Endothelial cell (in vitro differentiated cells): ENCODE results near the gene ANKIB1. TPM values are rescaled to one million over a fixed set of nuclear protein-coding genes. Genes with fewer than 3 reads are reported as not detected.

Experiments used
- DNase-seq: peaks from one replicate; pipeline ENCODE4 v3.0.0; 2021; ENCODE audit warnings: low spot score
- H3K27ac Mint-ChIP-seq: one replicate; pipeline ENCODE4 v1.8.0; 2021; ENCODE audit warnings: mixed read lengths, inconsistent platforms; ENCODE audit not compliant: unreplicated experiment
- H3K27me3 Mint-ChIP-seq: one replicate; pipeline ENCODE4 v1.8.0; 2021; ENCODE audit warnings: mild to moderate bottlenecking, moderate library complexity, mixed read lengths, inconsistent platforms; ENCODE audit not compliant: unreplicated experiment
- H3K36me3 Mint-ChIP-seq: one replicate; pipeline ENCODE4 v1.8.0; 2021; ENCODE audit warnings: mild to moderate bottlenecking, low read depth, mixed read lengths, inconsistent platforms; ENCODE audit not compliant: unreplicated experiment
- H3K4me1 Mint-ChIP-seq: one replicate; pipeline ENCODE4 v1.8.0; 2021; ENCODE audit warnings: mild to moderate bottlenecking, mixed read lengths, inconsistent platforms; ENCODE audit not compliant: unreplicated experiment
- H3K4me3 Mint-ChIP-seq: one replicate; pipeline ENCODE4 v1.8.0; 2021; ENCODE audit warnings: mild to moderate bottlenecking, mixed read lengths, inconsistent platforms; ENCODE audit not compliant: unreplicated experiment
- H3K9me3 Mint-ChIP-seq: one replicate; pipeline ENCODE4 v1.8.0; 2021; ENCODE audit warnings: mixed read lengths, inconsistent platforms; ENCODE audit not compliant: unreplicated experiment
- total RNA-seq: library from RNA; stranded (reverse); fragmentation: NEBNext Ultra II Directional; extraction: Animal tissue kit (Norgen Biotek cat#: 25700); gene quantifications from one replicate; pipeline ENCODE4 v1.2.1, GENCODE V29; 2021; ENCODE audit not compliant: unreplicated experiment
- TF ChIP-seq, protein P1 (sequence below): fragments of 200-600 bp; sonication (generic); IDR thresholded peaks from one replicate; pipeline ENCODE4 v1.5.0; 2021; ENCODE audit warnings: antibody characterized with exemption; ENCODE audit not compliant: unreplicated experiment

Gene ANKIB1
- total RNA-seq, 1 donor from 2014 or later: 51.0 TPM

GRCh38 chr7:92421676-92422435 lies 176.1 kb downstream of the ANKIB1 start:
- no peak for DNase-seq
- no peaks in the 10 kb centered on the region for H3K9me3 Mint-ChIP-seq
- no peak overlapping the region for H3K4me3 Mint-ChIP-seq
- H3K27me3 Mint-ChIP-seq: peaks cover 6% of the 10 kb centered on the region
- TF ChIP-seq, protein P1, sequence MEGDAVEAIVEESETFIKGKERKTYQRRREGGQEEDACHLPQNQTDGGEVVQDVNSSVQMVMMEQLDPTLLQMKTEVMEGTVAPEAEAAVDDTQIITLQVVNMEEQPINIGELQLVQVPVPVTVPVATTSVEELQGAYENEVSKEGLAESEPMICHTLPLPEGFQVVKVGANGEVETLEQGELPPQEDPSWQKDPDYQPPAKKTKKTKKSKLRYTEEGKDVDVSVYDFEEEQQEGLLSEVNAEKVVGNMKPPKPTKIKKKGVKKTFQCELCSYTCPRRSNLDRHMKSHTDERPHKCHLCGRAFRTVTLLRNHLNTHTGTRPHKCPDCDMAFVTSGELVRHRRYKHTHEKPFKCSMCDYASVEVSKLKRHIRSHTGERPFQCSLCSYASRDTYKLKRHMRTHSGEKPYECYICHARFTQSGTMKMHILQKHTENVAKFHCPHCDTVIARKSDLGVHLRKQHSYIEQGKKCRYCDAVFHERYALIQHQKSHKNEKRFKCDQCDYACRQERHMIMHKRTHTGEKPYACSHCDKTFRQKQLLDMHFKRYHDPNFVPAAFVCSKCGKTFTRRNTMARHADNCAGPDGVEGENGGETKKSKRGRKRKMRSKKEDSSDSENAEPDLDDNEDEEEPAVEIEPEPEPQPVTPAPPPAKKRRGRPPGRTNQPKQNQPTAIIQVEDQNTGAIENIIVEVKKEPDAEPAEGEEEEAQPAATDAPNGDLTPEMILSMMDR: no peak
- H3K27ac Mint-ChIP-seq: no peak overlapping the region
- H3K4me1 Mint-ChIP-seq: peaks cover 18% of the 10 kb centered on the region
- no peaks in the 10 kb centered on the region for H3K36me3 Mint-ChIP-seq

DNA sequence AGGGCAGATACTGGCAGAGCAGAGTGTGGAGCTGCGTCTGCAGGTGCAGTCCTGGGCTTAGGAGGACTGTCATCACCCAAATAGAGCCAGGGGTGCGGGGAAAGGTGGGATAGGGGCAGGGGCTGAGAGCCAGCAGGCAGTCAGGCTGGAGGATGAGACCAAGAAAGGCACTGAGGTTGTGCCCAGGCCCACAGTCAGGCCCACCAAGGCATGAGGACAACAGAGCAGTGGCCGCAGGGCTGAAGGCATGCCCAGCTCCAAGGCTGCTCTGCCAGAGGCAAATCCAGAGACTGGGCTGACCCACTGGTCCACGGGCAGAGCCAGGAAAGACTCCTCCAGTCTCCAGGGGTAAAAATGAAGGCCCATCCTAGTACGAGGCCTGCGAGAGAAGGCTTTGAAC lies 177.2 kb downstream of the ANKIB1 start:
- Mint-ChIP-seq H3K27me3 (peaks cover 6% of the 10 kb centered on the region), H3K36me3 (no peaks in the 10 kb centered on the region), H3K9me3 (no peaks in the 10 kb centered on the region), H3K4me1 (peaks cover 18% of the 10 kb centered on the region), H3K4me3 (no peak overlapping the region), H3K27ac (no peak overlapping the region)
- TF ChIP-seq, protein P1: no peak
- DNase-seq: no peak

GRCh38 chr7:92423710-92424131 lies 177.9 kb downstream of the ANKIB1 start:
- Mint-ChIP-seq H3K9me3 (no peaks in the 10 kb centered on the region), H3K4me1 (peaks cover 18% of the 10 kb centered on the region), H3K27me3 (peaks cover 6% of the 10 kb centered on the region), H3K36me3 (no peaks in the 10 kb centered on the region), H3K27ac (no peak overlapping the region), H3K4me3 (no peak overlapping the region)
- no peak for DNase-seq
- TF ChIP-seq, protein P1: no peak

DNA sequence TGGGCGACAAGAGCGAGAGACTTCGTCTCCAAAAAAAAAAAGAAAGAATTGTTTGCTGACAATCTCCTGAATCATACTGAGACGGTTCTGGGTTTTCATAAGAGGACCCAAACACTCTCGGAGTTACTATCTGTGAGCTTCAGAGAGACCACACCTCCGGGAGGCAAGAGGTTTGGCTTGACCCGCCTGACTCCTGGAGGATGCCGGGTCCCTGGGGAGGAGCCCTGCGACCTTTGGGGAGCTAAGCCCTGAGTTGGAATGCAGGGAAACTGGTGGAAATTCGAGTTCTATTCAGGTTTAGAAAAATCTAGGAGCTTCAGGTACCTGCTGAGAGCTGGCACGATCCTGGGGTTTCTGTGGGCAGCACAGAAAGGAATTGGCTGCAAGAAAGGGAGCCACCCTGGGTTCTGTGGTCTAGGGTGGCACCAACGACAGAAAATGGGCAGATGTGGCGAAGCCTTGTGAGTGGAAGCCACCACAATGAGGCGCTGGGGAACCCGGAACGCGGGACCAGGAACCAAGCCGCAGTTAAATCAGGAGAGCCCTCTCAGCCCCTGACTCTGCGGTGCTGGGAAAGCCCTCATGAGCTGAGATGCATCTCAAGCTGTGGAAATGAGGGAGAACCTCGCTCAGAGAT lies 179.7 kb downstream of the ANKIB1 start:
- TF ChIP-seq, protein P1: no peak
- Mint-ChIP-seq H3K4me3 (no peak overlapping the region), H3K27me3 (peaks cover 5% of the 10 kb centered on the region), H3K27ac (no peak overlapping the region), H3K36me3 (no peaks in the 10 kb centered on the region), H3K4me1 (peaks cover 18% of the 10 kb centered on the region), H3K9me3 (no peaks in the 10 kb centered on the region)
- no peak for DNase-seq

- peaks cover 5% of the 10 kb centered on the region for H3K27me3 Mint-ChIP-seq
- H3K9me3 Mint-ChIP-seq: no peaks in the 10 kb centered on the region
- TF ChIP-seq, protein P1: no peak
- no peaks in the 10 kb centered on the region for H3K36me3 Mint-ChIP-seq
- no peak overlapping the region for H3K27ac Mint-ChIP-seq
- no peak overlapping the region for H3K4me3 Mint-ChIP-seq
- no peak for DNase-seq
- H3K4me1 Mint-ChIP-seq: peaks cover 12% of the 10 kb centered on the region
Measured at GRCh38 chr7:92427193-92427592, 181.4 kb downstream of the ANKIB1 start.
